LNCAP (cell line): ENCODE results near the gene RABGAP1L.

Experiments used
- CTCF ChIP-seq: fragments of 450-650 bp; IDR thresholded peaks from 2 replicates; pipeline ENCODE4 v1.5.1; 2017; ENCODE audit warnings: mild to moderate bottlenecking

RABGAP1L gene

GRCh38 chr1:174324939-174325338 is 165.6 kb downstream of the RABGAP1L start:
- no peak for TF ChIP-seq CTCF

DNA sequence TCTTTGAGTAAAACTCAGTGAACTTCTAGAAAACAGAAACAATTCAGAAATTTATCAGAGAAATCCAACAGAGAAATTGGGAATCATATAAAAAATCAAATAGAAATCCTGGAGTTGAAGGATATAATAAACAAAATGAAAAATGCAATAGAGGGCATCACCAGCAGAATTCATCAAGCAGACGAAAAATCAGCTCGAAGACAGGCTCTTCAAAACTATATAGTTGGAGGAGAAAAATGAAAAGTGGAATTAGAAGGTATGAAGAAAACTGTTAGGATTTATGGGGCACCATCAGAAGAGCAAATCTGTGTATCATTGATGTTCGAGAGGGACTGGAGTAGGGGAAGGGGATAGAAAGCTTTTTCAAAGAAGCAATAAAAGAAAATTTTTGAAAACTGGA is 167.0 kb downstream of the RABGAP1L start:
- TF ChIP-seq CTCF = no peak

DNA sequence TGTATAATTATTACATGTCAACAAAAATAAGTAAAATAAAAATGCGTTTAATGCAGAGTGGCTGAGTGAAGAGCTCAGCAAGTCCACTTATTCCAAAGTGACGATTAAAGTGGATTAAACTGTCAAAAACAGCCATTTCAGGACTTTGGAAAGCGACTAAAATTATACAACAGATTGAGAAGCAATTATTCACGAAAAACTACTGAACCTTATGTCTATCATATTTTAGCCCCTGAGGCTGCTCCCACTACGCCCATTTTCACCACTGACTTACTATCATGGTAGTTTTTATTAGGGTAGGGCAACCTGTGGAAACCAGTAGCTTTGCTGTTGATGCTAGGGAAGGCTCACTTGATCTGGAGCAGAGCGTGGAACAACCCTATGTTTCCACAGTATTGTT is 174.1 kb downstream of the RABGAP1L start:
- no peak for TF ChIP-seq CTCF

DNA sequence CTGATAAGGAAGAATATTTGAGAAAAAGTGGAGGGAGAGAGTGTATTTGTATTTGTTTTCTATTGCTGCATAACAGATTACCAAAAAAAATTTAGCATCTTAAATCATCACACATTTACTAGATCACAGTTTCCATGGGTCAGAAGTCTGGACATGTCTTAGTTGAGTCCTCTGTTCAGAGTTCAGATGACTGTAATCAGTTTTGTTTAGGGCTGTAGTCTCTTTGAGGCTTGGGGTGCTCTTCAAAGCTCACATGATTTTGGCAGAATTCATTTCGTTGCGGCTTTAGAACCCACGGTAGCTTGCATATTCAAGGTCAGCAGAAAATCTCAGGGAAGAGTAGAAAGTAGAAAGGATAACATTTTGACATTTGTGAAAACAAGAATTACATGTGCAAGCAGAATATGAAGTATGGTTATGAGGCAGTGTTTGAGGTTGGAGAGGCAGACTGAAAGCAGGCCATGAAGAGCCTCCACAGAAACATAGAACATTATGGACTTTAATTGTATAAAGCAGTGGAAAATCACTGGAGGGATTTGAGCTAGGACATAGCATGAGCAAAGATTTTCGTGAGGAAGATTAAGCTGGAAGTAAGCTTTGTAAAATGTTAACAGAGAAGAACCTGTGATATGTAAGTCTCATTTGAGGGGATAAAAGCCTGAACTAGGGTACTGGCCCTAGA is 177.8 kb downstream of the RABGAP1L start:
- TF ChIP-seq CTCF = no peak

GRCh38 chr1:174344162-174344561 is 184.8 kb downstream of the RABGAP1L start:
- no peak for TF ChIP-seq CTCF

DNA sequence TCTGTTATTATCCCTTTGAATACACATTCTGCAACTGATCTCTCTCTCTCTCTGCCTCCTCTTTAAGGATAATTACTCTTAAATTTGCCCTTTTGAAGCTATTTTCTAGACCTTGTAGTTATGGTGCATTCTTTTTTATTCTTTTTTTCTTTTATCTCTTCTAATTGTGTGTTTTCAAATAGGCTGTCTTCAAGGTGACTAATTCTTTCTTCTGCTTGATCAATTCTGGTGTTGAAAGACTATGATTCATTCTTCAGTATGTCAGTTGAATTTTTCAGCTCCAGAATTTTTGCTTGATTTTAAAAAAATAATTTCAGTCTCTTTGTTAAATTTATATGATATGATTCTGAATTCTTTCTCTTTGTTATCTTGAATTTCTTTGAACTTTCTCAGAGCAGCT is 192.8 kb downstream of the RABGAP1L start:
- TF ChIP-seq CTCF = no peak

- TF ChIP-seq CTCF = no peak
These were observed 193.7 kb downstream of the RABGAP1L start for GRCh38 chr1:174352883-174353608.
